Dermis blood vessel endothelial cell (primary cell): ENCODE results near the gene FGF11. TPM values are rescaled to one million over a fixed set of nuclear protein-coding genes. Genes with fewer than 3 reads are reported as not detected.
"Not testable (repeated sequence)": the region's sequence is repeated elsewhere in the genome, so short reads cannot be mapped to it uniquely, and the experiment has no call there.

ENCODE experiments used
- DNase-seq: peaks from one replicate; pipeline ENCODE4 v3.0.0; 2010
- total RNA-seq: library from RNA; depleted of rRNA; stranded (reverse); fragments of >200 nt; gene quantifications from 2 replicates; pipeline ENCODE4 v1.2.3, GENCODE V29; 2014

FGF11 gene
- total RNA-seq, 1 donor from 2014 or later, result 0.51 TPM

DNA sequence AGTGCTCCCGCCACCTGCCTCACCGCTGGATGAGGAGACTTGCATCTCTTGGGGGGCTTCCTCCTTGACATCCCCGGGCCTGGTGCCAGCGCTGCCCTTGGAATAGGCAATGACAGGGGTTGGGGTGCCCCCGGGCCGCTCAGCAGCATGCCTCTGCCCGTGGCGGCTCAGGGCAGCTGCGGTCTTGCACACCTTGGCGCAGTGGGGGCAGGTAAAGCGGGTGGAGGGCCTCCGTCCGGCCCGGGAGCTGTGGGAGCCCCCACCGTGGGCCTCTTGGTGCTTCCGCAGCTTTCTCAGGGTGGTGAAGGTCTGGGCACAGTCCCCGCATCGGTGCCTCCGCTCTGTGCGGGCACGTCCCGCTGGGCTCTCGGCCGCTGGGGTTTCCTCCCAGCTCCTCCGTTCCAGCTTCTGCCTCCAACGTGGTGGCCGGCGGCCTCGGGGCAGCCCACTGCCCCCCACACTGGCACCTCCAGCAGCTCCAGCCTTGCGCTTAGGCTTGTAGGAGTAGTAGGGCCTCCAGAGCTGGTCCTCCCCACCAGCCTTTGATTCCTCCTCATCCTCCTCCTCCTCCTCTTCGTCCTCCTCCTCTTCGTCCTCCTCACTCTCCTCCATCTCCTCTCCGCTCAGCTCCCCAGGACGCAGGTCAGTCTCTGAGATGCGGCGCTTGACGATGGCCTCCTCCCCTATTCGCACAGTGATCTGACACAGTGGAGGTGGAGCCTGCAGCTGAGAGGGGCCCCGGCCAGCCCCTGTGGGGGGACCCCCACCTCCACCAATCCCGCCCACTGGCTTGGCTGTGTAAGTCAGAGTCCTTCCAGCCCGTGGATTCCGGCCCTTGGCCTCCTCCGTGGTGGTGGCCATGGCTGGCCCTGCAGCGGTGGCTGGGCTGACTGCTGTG is 23.4 kb downstream of the FGF11 start:
- DNase-seq, result no peak

DNA sequence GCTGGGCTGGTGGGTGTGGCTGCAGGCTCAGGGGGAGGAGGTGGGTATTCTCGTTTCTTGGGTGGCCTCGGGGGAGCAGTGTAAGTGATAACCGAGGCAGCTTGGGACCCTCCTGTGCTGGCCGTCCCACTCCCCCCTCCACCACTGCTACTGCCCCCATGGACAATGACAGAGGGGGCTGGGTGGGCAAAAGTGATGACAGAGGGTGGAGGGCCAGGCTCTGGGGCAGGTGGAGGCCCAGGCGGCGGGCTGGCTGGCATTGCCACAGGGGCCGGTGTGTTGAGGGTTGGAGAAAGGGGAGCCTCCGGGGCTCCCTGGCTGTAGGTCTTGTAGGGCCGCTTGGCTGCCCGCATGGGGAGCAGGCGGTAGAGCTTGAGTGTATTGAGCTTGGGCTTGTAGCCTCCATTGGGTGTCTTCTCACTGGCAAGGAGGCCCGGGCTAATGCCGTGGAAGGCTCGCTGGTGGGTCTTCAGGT is 24.1 kb downstream of the FGF11 start:
- no peak for DNase-seq

DNA sequence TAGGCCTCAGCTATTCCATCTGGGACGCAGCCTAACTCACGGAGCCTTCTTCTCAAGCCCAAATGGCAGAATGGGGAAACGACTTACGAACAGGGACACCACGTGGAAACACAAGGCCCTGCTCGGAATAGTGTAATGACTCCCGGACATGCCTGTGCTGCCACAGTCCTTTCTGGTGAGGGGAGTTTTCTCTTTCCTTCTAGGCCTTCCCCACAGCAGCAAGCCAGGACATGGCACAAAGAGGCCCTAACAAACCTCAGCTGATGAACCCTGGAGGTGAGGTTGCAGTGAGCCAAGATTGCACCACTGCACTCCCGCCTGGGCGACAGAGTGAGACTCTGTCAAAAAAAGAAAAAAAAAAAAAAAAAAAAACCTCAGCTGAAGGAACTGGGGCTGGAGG is 24.8 kb downstream of the FGF11 start:
- no peak for DNase-seq

DNA sequence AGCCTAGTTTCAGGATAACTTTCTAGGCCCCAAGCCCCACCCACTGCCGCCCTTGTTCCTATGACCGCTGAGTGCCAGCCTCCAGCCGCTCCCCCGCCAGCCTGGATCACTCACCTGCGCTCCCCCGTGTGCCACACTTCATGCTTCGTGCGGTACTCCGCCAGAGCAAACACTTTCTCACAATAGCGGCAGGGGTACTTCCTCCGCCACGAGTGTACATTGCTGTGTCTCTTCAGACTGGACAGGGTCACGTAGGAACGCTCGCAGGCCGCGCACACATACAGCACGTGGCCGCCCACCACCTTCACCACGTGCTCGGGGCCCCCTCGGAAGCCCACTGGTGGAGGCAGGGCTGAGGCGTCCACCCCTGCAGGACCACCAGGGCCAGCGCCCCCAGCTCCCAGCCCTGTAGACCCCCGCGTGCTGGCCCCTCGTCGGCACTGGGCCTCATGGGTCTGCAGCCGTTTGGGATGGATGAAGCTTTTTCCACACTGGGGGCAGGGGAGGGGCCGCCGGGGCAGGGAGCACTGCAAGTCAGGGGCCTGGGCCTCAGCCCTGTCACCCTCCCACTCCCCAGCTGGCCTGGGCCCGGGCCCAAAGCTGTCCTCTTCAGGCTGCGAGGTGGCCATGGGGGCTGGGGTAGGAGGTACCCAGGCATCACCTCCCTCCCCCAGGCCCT is 26.4 kb downstream of the FGF11 start:
- no peak for DNase-seq

DNA sequence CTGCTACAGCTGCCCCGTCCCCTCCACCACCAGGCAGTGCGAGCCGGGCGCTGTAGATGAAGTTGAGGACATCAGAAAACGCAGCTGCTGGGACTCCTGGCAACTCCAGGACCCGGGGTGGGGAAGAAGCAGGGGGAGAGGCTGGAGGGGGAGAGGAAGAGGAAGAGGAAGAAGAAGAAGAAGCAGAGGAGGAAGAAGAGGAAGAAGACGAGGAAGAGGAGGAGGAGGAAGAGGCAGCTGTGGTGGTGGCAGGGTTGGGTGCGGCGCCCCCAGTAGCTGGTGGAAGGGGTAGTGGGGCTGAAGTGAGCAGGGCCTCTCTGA is 27.0 kb downstream of the FGF11 start:
- DNase-seq, result no peak

DNA sequence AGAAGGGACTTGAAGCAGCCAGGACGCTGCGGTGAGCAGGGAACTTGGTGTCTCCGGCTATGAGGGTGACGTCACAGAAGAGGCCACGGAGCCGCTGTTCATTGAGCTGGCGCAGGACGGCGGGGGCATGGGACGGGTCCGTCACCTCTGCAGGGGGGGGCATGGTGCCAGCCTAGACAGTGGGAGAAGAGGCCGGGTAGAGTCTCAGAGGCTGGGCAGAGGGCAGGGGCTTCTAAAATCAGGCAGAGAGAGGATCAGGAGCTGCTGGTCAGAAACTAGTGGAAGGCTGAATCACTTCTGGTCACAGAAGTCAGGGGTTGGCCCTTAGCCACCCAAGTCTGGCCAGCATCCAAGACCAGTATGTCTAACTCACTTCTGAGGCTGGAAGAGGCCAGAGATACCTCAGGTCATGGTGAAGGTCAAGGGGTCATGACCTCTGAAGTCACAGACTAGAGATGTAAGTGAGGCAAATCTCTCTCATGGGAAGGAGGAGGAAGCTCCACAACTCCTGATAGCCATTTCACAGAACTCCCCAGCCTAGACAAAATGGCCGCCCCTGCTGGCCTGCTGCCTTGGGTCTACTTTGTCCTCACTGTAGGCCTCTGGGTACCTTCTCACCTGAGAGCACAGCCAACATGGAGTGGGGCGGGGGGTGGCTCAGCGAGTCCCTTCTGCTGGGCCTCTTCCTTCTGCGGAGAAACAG is 27.5 kb downstream of the FGF11 start:
- DNase-seq, result peak; percentile 82

DNA sequence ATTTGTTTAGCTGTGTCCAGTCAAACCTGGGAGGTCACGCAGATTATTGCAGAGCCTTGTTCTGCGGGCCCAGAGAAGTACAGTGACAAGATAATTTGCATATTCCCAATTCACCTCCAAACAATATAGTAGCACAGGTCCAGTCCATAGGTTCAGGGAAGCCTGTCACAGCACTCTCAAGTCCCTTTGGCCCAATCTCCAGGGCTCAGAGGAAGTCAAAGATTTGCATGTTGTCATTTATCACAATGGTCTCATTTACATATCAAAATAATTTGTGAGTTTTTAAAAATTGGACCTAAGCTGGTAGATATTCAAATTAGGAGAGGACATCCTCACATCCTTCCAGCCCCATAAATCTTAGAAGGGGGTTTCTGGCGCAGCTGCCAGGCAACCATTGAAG is 28.2 kb downstream of the FGF11 start:
- no peak for DNase-seq

DNA sequence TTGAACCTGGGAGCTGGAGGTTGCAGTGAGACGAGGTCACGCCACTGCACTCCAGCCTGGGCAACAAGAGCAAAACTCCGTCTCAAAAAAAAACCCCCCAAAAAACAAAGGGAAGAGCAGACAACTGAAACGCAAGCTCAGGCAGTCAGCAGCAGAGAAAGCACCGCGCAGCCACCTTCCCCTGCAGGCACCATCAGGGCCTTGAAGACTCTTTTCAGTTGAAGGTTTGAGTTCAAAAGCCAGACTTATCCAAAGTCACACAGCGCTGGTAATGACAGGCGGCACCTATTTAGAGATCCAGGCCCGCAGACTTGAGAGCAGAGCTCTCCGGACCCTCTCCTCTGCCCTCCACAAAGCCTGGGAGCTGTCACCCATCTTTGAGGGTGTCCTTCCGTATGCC is 29.0 kb downstream of the FGF11 start:
- DNase-seq, result no peak

DNA sequence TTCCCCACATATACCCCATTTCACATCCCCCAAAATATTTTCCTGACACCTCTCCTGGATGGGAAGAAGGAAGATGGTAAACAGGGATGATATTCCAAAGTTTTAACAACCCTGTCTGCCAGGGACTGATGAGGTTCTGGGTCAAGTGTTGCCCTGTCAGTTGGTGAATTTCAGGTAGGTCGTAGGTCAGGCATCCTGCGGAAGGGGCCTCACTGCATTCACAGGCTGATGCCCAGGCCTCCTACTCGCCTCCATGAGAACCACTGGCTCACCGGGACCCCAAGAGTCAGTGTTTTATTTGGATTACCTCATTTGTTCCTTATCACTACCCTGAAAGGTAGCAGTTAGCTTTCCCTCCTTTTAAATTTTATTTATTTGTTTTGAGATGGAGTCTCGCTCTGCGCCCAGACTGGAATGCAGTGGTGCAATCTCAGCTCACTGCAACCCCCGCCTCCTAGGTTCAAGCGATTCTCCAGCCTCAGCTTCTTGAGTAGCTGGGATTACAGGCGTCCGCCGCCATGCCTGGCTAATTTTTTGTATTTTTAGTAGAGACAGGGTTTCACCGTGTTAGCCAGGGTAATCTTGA is 29.6 kb downstream of the FGF11 start:
- DNase-seq, result no peak

DNA sequence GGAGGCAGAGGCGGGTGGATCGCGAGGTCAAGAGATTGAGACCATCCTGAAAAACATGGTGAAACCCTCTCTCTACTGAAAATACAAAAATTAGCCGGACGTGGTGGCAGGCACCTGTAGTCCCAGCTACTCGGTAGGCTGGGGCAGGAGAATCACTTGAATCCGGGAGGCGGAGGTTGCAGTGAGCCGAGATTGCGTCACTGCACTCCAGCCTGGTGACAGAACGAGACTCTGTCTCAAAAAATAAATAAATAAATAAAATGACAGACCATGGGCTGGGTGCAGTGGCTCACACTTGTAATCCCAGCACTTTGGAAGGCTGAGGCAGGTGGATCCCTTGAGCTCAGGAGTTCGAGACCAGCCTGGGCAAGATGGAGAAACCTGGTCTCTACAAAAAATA is 30.5 kb downstream of the FGF11 start:
- not testable (repeated sequence) for DNase-seq

DNA sequence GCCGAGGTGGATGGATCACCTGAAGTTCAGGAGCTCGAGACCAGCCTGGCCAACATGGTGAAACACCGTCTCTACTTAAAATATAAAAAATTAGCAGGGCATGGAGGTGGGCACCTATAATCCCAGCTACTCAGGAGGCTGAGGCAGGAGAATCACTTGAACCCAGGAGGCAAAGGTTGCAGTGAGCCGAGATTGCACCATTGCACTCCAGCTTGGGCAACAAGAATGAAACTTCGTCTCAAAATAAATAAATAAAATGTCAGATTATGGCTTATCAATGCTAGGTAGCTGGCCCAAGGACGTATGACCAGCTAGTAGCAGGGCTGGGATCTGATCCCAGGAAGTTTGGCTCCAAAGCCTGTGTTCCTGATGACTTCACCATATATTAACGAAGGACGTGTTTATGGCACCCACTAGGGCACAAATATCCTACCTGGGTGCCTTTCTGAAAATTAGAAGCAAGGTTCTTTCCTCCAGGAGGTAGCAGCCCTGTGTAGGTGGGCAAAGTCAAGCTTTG is 31.2 kb downstream of the FGF11 start:
- DNase-seq, result not testable (repeated sequence)

DNA sequence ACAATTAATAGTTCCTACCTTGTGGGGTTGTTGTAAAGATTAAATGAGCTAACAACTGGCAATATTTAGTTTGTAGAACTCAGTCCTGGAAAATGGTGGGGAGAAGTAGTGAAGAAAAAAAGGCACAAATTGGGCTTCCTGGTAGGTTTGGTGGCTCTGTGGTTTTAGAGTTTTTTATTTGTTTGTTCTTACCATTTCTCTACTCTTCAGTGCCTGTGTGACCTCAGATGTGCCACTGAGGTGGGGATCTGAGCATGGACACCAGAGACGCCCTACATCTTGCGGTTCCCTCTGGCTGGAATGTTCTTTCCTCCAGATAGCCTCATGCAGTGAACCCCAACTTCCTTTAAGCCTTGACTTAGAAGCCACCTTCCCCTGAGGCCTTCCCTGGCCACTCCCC is 32.4 kb downstream of the FGF11 start:
- DNase-seq, result no peak

DNA sequence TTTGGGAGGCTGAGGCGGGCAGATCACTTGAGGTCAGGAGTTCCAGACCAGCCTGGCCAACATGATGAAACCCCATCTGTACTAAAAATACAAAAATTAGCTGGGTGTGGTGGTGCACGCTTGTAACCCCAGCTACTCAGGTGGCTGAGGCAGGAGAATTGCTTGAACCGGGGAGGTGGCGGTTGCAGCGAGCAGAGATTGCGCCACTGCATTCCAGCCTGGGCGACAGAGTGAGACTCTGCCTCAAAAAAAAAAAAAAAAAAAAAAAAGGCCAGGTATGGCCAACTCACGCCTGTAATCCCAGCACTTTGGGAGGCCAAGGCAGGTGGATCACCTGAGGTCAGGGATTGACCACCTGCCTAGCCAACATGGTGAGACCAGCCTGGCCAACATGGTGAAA is 35.5 kb downstream of the FGF11 start:
- DNase-seq, result not testable (repeated sequence)

DNA sequence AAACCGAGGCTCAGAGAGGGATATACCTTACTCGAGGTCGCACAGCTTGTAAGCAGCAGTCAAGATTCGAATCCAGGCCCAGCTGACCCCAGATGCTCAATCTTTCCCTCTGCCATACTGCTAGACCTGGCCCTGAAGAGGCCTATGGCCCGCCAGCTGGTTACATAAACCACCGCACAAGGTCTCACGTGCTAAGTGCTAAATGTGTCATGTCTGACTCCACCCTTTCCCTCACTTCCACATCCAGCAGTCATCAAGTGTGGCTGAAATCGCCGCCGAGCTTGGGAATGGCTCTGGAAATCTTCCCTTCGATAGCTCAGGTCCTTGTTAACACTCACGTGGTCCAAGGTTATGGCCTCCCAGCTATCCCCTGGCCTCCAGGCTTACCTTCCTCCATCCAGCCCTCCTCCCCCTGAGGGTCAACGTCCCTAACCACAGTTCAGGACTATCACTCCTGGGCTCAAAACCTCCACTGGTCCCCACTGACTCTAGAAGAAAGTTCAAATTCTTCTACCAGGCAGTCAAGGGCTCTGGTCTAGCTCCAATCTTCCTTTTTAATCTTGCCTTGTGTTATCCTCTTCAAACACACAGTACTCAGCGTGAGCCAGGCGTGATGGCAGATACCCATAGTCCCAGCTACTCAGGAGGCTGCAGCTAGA is 36.6 kb downstream of the FGF11 start:
- peak; percentile 55 for DNase-seq

DNA sequence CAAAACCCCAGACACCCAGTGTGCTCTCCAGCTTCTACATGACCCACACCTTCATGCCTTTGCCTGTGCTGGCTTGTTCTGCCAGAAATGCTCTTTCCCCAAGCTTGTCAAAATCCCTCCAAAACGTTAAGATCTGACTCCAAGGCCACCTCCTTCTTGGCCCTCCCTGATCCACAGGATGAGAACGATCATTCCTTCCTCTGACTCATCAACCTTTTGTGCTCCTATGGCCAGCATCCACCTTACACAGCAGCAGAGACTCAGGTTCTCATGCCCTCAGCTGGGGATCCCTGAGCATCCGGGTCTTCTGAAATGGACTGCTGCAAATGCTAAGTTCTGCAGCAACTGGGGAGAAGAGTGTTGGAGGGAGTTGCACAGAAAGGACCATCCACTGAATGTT is 37.2 kb downstream of the FGF11 start:
- peak; percentile 72 for DNase-seq

DNA sequence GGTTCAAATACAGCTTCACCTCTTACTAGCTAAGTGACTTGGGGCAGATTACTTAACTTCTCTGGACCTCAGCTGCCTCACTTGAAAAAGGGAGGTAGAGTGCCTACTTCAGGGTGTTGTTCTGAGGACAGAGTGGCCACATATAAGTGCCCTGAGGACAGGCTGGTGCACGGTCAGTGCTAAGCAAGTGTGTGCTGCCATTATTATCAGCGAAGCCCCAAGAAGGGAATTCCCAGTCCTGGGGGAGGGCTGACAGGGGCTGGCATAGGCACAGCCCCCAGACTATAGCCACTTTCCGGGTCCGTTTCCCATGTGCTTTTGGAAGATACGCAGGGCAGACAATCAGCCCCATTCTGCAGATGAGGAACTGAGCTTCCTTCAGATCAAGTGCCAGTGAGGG is 37.6 kb downstream of the FGF11 start:
- no peak for DNase-seq

DNA sequence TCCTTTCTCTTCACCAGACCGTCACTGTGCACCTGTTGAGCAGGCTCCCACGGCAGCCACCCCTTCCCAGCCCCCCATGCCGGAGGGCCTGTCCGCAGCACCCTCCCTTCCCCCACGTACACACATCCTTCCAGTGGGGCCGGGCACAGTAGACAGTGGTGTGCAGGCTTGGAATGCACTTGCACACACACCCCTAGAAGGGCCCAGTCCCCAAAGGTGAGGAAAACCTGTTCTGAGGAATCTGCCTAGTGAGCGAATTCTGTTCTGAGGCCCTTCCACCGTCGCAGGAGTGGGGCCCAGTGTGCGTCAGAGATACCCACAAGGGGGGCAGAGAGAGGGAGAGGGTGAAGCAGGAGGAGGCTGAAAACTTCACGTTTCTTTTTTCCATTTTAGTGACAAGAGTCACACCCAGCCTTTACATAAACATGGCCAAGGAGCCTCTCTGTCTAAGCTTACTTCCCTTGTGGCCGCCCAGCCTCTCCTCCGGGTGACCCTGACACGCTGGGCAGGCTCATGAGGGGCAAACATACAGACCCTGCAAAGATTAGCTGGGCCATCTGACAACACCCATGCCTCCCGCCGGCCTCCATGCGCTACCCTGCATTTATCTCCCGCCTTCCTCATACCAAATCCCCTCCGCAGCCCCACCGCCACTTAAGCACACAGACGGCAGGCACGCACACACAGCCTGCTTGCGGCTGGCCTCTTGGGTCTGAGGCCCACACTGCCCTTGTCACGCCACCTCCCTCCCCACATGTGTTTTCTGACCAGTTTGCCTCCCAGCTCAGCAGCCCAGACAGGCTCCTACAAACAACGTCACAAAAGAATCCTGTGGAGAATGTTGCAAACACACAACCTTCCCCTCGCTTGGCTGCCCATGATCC is 38.3 kb downstream of the FGF11 start:
- DNase-seq, result peak; percentile 35

DNA sequence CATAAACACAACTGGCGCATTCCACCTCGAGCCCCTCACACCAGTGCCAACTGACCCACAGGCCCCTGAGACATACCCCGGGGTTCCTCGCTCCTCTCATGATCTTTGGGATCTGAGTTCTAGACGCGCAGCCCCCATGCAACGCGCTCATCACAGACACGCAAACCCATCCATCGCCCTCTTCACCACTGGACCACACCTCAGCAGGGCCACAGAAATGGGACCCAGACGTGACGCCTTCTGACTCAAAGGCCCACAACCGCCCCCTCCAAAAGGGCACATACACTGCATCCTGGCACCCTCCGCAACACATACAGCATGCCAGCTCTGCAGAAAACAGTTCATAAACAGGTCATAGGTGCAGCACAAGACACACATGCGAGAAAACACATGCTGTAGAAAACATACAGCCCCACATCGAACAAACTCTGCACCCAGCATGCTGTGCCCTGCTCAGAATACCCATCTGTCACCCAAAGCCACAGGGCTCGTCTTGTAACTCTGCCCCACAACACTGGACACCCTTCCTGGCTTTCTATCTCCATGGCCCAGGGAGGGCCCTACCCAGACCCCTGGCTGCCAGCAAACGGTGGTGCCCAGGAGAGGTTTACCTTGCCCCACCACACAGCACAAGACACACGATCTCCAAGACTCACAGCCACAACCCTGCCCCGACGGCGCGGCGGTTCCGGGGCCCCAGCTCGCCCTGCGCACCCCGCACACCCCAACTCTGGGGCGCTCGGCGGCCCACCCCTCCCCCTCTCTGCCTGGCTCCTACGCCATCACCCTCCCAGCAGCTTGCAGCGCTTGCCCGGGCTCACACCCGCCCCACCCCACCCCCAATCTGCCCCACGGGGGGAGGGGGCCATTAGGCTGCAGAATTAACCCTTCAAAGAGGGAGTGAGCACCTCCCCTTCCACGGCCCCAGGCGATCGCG is 39.2 kb downstream of the FGF11 start:
- peak; percentile 33 for DNase-seq

DNA sequence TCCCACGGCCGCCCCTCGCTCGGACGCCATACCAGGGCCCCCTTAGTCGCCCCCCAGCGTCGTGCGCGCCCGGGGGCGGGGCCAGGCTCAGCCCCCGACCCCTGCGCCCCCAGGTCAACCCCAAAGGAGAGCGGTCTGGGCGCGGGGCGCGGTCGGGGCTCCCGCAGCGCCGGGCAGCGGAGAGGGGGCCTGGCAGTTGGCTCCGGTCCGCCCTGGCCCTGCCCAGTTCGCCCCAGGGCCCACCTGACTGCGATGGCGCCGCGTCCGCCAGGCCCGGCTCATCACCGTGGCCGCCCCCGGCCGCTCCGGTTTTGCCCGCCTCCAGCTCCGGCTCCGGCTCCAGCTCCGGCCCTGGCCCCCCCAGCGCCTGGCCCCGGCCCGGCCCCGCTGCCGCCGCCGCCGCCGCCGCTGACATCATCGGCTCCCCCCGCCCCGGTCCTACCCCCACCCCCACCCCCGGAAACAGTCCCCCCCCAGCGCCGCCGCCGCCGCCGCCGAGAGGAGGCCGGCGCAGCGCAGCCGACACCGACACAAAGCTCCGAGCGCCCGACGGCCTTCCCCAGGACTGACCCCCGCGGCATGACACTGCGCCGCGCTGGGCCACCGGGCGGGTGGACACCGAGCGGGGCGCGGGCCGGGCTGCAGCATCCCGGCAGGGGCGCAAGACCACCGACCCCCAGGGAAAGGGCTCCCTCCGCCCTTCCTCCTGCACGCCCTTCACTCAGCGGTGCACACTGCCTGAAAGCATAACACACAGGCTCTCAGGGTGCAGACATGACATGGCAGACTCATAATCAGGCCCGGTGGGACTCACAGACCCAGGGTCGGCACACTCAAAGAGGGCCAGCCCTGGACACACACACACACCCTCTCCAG is 40.1 kb downstream of the FGF11 start, which contains the start of gene ZBTB4:
TSS of gene ZBTB4 (minus strand) at position 419 of the 876 bp plus-strand sequence. CDS start 12,830 bp downstream, outside the sequence.
- peak; percentile 63 for DNase-seq
